IMR-90 (cell line): ENCODE data around the gene PHOSPHO2.

Experiments
- NFE2L2 ChIP-seq: fragments of 150-350 bp; IDR thresholded peaks from 2 replicates; pipeline ENCODE4 v1.6.1; 2016; ENCODE audit warnings: low read depth, mild to moderate bottlenecking, low read length
- POLR2A ChIP-seq: IDR thresholded peaks from 2 replicates; pipeline ENCODE4 v1.6.1; 2012; ENCODE audit warnings: mild to moderate bottlenecking, low read depth, low read length
- RAD21 ChIP-seq: IDR thresholded peaks from 2 replicates; pipeline ENCODE4 v1.6.1; 2012; ENCODE audit warnings: low read length, improper control_type of control experiment
- RCOR1 ChIP-seq: IDR thresholded peaks from 2 replicates; pipeline ENCODE4 v1.6.1; 2012; ENCODE audit warnings: mild to moderate bottlenecking, low read length, improper control_type of control experiment; ENCODE audit not compliant: insufficient replicate concordance
- RFX5 ChIP-seq: IDR thresholded peaks from 2 replicates; pipeline ENCODE4 v1.8.0; 2012; ENCODE audit warnings: low read depth, mild to moderate bottlenecking, low read length, moderate library complexity
- SMC3 ChIP-seq: fragments of 150-350 bp; IDR thresholded peaks from 2 replicates; pipeline ENCODE4 v1.6.1; 2016; ENCODE audit warnings: low read depth, mild to moderate bottlenecking, antibody characterized with exemption, low read length, moderate library complexity
- TF ChIP-seq, protein P1 (sequence below): conservative IDR thresholded peaks from 2 replicates; pipeline ENCODE4 v1.5.1; 2012; ENCODE audit warnings: mild to moderate bottlenecking, low read depth, low read length, improper control_type of control experiment
- TF ChIP-seq, protein P2 (sequence below): fragments of 150-350 bp; IDR thresholded peaks from 2 replicates; pipeline ENCODE4 v1.6.1; 2016; ENCODE audit warnings: low read depth, mild to moderate bottlenecking, low read length, moderate library complexity, borderline replicate concordance

DNA sequence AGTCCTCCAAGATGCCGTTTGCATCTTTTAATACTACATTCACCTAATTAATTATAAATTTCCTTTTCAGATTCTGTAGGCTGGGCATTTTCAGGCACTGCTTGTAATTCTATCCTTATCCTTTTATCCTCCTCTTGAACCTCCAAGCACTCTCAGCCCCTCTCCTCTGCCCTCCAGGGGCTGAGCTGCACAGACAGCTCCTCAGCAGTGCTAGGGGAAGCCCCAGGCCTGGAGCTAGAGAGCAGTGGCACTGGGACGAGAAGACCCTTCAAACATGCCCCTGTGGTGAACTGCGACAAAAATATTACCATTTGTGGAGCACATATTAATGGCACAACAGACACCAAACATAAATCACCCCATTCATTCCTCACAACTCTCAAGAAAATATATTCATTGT is 33.0 kb upstream of the PHOSPHO2 start:
- no peak for TF ChIP-seq RFX5
- TF ChIP-seq, protein P1, sequence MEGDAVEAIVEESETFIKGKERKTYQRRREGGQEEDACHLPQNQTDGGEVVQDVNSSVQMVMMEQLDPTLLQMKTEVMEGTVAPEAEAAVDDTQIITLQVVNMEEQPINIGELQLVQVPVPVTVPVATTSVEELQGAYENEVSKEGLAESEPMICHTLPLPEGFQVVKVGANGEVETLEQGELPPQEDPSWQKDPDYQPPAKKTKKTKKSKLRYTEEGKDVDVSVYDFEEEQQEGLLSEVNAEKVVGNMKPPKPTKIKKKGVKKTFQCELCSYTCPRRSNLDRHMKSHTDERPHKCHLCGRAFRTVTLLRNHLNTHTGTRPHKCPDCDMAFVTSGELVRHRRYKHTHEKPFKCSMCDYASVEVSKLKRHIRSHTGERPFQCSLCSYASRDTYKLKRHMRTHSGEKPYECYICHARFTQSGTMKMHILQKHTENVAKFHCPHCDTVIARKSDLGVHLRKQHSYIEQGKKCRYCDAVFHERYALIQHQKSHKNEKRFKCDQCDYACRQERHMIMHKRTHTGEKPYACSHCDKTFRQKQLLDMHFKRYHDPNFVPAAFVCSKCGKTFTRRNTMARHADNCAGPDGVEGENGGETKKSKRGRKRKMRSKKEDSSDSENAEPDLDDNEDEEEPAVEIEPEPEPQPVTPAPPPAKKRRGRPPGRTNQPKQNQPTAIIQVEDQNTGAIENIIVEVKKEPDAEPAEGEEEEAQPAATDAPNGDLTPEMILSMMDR: no peak
- TF ChIP-seq RCOR1: no peak
- TF ChIP-seq SMC3: no peak
- TF ChIP-seq POLR2A: no peak
- TF ChIP-seq RAD21: no peak
- TF ChIP-seq, protein P2, sequence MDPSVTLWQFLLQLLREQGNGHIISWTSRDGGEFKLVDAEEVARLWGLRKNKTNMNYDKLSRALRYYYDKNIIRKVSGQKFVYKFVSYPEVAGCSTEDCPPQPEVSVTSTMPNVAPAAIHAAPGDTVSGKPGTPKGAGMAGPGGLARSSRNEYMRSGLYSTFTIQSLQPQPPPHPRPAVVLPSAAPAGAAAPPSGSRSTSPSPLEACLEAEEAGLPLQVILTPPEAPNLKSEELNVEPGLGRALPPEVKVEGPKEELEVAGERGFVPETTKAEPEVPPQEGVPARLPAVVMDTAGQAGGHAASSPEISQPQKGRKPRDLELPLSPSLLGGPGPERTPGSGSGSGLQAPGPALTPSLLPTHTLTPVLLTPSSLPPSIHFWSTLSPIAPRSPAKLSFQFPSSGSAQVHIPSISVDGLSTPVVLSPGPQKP: no peak
- TF ChIP-seq NFE2L2: no peak
